ENCODE measurements around the gene CSTF1.
"Not testable (repeated sequence)": the region's sequence is repeated elsewhere in the genome, so short reads cannot be mapped to it uniquely, and the experiment has no call there.

CSTF1 gene

GRCh38 chr20:56411287-56411686 lies 18.8 kb downstream of the CSTF1 start:
- DNase-seq: not testable (repeated sequence)

DNA sequence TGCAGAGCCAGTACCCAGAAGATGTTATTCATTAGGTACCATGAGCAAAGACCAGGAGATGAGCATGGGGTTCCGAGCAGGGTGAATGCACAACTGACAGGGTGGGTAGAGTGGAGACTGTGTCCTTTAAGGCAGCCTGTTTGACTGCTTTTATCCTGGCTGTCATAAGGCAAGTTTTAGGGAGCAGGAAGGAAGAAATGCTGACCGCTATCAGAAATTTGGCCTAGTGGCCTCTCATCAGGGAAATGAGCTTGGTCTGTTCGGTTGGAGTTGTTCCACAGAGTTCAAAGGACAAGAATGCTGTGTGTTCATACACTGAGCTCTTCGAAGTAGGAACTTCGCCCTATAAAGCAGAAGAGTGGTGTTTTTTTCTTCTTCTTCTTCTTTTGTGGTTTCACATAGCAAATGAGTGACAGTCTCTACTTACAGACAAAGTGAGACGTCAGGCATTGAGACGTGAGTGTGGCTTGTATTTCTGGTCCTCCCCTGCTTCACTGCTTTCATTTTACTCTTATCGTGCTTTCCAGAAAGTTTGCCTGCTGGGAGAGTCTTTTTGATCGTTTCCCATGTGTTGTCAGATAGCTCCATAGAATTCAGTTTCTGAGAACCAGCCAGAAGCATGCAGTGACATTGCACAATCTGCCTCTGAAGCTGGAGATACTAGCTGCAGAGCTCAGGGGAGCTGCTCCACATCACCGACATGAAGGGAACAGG lies 19.5 kb downstream of the CSTF1 start, which contains the start of gene CASS4:
Gene CASS4, plus strand, starts transcription at position 502 of the 714 bp plus-strand sequence. Its CDS starts 199 bp downstream, at position 701.
- no peak for DNase-seq

DNA sequence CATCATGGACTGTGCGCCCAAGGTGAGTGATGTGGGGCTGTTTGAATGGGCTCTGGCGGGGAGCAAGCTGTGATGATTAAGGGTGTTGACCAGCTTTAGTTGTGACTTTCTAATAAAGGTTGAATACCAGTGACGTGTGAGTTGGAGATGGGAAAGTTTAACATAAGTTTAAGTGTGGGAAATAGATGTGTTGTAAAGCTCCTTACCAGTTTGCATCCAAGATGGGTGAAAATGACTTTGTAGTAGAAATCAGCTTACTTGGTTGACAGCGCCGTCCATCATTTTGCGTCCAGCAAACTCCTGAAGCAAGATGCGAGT lies 20.0 kb downstream of the CSTF1 start:
- no peak for DNase-seq

- no peak for DNase-seq
Measured at GRCh38 chr20:56412949-56413348, 20.5 kb downstream of the CSTF1 start.

DNA sequence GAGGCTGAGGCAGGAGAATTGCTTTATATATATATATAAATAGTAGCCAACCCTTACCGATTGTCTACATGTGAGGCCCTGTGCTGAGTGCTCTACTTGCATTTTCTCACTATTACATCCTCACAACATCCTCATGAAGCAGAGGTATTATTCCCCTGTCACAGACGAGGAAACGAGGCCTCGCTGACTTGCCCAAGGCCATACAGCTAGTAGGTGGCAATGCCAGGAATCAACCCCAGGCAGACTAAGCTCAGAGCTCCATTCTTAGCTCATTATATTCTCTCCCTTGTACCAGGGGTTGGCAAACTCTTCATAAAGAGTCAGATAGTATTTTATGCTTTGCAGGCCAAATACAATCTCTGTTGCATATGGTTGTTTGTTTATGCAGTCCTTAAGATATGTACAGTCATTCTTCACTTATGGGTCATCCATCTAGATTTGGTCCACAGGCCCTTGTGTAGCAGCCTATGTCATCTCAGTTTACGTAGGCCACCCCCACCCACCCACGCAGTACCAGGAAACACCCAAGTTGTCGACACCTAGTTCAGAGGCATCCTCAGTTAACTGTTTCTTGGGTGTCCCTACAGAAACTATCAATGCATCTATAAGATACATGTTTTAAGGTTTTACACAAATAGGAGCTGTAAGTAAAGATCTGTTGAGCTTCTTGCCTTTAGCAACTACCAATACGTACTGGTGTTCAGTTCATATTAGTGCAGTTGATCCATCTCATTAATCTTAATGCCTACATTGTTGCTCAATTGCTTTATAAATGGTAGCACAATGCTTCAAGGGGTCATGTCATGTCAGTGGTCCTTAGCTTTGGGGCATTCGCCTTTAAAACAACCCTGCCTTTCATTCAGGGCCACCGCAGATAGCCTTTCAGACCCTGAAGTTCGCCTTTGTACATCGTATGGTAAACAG lies 22.7 kb downstream of the CSTF1 start:
- no peak for DNase-seq

DNA sequence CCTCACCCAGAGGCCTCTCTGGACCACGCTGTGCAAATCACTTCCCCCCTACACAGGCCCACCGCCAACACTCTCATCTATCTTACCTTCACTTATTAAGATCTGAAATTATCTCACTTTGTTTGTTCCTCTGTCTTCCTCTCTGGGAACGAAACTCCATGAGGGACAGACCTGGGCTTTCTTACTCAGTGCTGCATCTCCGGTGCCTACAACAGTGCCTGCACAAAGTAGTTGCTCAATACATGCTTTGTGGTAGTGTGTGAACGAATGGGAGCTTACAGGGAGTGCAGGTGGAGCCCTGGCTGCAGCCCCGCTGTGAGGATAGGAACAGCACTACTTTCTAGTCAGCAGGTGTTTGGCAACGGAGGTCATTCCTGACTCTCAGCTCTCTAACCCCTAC lies 25.0 kb downstream of the CSTF1 start:
- DNase-seq: no peak

GRCh38 chr20:56417911-56418310 lies 25.5 kb downstream of the CSTF1 start:
- DNase-seq: no peak

DNA sequence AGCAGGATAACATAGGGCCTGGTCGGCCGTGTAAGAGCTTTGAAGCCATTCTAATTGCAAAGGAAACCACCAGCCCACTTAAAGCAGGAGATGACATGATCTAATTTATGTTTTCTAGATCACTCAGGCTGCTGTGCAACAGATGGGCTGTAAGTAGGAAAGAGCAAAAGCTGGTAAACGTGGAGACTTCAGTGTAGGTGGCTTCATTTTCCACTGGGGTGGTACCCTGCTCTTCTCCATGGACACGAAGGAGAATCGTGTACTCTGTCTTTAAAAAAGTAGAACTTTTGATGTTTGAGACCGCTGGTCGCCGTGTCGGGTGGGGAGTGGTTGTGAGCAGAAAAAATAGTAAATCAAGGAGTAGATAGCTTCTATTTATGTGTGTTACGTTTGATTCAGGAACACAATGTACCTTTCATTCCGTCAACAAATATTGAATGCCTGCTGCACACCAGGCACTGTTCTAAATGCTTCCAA lies 26.0 kb downstream of the CSTF1 start:
- DNase-seq: no peak

DNA sequence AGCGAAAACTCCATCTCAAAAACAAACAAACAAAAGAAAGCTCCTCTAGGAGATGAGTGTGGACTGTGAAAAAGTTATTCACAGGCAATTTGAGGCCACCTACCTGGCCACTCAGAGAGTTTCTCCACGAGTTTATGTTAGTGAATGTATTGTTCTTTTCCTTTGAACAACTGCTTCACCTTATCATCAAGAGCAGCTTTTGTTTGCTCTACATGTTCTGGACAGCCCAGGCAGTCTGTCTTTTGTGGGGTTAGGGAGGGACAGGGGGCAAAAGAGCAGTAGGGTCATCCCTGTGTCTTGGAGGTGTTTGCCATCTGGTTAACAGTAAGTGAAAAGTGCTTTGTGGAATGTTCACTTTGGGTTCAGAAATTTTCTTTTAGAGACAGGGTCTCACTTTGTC lies 27.6 kb downstream of the CSTF1 start:
- DNase-seq: no peak

DNA sequence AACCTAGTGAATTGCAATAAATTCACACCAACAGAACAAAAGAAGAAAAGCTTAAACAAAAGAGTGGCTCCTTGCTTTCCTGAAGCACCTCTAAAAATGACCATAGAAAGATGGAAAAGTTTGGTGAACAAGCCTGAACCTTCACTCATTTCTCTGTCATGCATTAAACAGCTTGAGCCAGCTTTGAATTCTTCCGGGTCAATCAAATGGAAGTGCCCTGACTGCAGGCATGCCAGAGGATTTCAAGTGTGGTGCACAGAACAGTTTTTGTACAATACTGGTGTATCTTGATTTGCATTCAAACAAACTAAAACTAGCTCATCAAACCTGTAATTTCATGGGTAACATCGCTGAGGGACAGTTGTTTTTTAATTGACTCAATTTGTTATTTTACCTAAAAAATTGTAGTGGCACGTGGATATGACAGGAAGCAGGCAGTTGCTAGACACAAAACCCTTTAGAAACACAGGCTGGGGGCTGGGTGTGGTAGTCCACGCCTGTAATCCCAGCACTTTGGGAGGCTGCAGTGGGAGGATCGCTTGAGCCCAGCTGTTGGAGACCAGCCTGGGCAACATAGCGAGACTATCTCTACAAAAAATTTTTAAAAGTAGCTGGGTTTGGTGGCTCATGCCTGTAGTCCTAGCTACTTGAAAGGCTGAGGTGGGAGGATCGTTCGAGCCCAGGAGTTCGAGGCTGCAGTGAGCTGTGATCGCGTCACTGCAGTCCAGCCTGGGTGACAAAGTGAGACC lies 28.7 kb downstream of the CSTF1 start:
- DNase-seq: no peak

DNA sequence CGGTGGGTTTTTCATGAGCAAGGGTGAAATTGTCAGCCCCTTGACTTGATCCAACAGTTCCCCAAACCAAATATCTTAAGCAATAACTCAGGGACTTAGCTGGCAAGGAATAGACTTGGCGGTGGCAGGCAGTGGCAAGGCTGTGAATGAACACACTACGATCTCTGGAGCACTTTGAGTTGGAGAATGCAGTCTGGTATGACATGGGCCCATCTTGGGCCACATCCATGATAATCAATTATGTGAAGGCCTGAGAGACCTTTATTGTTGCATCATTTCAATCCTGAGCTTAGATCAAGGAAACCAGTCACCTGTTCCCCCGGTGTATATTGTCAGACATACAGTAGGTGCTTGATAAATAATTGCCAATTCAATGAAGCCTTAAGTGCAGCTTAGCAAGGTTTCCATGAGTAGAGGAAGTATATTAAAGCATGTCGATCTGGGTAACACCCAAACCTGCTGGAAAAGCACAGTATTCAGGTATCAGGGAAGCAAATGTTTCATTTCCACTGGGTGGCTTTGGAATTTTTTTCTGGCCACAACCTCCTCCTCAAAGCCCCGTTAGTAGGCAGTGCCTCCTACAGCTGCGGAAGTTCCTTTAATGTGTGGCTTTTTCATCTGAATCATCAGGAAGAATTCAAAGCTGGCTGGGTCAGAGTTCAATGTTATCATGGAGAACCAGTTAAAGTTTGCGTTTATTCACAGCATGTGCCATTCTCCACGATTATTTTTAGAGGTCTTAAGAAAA lies 29.8 kb downstream of the CSTF1 start:
- no peak for DNase-seq

DNA sequence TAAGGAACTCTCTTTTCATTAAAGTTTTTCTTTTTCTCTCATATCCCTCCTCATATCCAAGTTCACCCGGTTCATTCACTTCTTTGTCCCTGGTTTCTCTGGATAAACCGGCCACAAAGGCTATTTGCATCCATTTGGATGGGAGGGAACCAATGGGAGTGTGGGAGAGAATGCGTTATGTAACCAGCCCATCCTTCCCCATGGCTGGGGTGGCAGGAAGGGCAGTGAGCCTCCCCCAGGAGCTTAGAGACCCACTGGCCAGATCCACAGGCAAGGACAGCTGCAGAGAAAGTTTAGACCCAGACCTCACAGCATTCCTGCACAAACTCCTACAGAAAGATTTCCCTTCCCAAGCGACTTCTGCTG lies 30.4 kb downstream of the CSTF1 start:
- no peak for DNase-seq

- no peak for DNase-seq
Measured at GRCh38 chr20:56423211-56423610, 30.8 kb downstream of the CSTF1 start.

DNA sequence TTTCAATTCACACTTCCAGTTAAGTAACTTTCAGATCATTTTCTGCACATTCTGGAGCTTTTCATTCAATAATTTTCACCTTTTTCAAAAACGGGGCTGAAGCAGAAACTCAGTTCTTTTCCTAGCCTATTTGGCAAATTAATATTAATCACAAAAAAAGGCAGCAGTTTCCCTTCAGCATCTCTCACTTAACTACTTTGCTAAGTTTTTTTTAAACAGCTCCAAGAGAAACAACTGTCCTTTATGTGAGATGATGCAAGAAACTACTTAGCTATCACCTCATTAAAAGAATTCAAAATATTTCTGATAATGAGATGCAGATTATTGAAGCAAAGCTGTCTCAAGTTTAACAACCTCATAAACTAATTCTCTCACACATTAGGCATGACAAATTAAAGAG lies 31.4 kb downstream of the CSTF1 start:
- DNase-seq: no peak

- DNase-seq: no peak
Measured at GRCh38 chr20:56424931-56425330, 32.5 kb downstream of the CSTF1 start.

DNA sequence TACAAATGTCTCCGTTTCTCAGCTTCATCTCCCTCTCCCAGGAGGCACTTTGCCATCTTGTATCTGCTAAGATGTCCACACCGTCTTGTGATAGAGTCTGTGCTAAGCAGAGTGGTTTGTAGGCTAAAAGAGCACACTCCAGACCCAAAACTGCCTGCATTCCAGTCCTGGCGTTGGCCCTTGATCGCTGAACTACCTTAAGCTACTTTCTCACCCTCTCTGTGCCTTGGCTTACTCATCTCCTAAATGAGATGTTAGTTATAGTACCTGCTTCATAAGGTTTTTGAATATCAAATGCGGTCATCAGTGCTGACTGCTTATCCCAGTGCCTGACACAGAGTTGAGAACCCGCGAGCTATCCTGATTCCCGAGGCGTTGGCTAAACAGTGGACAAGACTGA lies 33.6 kb downstream of the CSTF1 start:
- DNase-seq: no peak

DNA sequence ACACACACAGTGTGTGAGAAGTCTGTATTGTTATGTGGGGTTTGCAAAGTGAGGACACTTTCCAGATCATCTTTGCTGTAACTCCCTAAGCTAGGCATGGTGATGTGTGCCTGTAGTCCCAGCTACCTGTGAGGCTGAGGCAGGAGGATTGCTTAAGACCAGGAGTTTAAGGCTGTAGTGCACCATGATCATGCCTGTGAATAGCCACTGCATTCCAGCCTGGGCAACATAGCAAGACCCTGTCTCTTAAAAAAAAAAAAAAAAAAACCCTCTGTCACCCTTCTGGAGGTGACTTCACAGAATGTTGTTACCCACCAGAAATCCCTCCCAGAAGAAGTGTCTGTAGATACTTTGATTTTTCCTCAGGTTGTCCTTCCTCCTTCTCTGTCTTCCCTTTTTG lies 34.5 kb downstream of the CSTF1 start:
- no peak for DNase-seq

GRCh38 chr20:56427797-56428196 lies 35.4 kb downstream of the CSTF1 start:
- no peak for DNase-seq

DNA sequence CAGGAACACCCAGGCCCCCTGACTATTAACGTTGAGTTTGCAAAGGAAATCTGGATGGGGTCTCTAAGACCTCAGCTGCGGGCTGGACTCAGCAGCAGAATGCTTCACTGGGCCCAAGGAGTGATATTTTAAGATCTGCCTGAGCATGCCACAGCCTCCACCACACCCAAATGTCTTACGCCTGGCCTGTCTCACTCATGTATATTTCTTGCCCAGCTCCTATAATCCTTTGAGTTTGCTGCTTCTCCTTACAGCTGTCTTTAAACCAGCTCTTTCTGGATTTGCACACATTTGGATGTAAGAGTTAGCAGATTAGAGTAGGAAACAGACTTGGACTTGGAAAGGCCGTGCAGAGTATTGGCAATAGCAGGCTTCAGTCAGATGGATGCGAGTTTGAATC lies 36.0 kb downstream of the CSTF1 start:
- DNase-seq: no peak

DNA sequence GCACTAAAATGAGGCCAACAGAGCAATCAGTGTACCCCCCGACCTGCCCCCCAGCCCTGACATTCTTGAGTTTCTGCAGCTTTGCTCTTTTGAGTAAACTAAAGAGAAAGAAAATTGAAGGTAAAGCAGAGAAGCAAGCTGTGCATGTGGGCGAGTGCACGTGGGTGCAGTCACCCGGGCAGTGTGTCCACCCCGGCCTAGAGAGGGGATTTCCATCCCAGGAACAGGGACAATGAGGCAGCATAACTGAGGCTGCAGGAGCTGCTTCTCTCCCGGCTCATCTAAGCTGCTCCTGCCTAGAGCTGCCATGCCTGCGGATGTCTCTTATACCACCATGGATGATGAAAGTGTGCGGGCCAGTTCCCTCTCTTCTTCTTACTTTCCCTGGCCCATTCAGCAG lies 36.4 kb downstream of the CSTF1 start:
- DNase-seq: no peak

DNA sequence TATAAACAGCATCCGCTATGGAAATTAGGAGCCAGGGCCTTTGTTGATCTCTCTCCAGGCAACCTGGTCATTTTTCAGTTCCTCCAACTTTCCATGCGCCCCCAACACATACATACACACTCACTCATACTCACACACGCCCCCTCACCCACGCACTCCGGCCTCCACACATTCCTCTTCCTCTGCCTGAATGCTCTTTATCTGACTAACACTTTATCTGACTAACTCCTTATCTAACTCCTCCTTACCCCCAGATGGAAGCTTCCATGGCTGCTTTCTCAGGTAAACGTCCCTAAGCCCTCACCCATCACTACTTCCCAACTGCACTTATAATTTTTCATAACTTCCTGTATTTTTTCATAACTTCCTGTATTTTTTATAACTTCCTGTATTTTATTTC lies 37.1 kb downstream of the CSTF1 start:
- DNase-seq: no peak

GRCh38 chr20:56429941-56430340 lies 37.5 kb downstream of the CSTF1 start:
- DNase-seq: no peak

DNA sequence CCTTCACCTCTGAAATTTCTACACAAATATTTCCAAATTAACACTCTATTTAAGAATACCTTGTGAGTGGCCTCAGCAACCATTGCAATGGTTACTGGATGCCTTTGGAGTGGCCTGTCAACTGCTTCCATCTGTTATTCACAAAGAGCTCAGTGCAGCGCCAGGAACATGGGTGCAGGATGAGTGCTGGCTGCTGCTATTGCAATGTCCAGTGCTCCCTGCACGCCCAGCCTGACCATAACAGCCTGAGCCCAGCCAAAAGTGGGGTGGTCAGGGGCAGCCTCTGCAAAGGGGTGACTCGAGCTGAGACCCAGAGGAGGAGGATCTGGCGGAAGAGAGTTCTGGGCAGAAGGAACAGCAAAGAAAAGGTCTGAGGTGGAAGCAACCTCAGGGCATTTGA lies 38.0 kb downstream of the CSTF1 start:
- DNase-seq: no peak
